TTC549 (cell line): ENCODE results near the gene RYR3.

ENCODE experiments used
- FAIRE-seq: peaks from 2 replicates; lab custom pipeline; 2012; peaks lifted over from hg19 to GRCh38; lab: Jason Lieb, UNC

Gene RYR3

DNA sequence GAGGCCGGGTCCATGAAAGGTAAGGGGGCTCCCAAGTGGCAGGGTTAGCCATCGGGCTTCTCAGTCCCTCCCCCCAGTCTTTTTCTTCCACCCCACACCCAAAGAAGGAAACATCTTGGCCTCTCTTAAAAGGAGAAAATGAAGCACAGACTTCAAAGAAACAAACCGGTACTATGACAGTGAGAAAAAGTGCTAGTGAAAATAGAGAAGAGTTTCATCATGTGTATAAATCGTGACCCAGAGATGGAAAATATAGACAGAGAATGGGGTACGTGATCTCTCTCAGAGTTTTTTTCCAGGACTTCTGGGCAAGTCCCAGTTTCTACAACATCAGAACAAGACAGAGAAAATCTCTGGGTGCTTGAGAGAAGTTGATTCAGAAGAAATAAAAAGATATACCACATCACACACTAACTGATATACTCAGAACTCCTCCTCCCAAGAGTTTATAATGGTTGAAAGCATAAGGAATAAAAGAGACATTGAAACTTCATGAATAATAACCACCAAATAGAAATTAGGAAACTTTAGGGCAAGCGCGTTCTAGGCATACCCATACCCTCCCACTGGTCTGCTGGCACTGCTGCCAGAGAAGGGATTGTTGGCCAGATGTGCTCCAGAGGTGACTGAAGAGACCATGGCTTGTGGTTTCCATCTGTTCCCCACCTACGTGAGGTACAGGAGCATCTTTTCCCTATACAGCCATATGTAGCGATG is 338.6 kb downstream of the RYR3 start:
- FAIRE-seq, result no peak

- FAIRE-seq, result no peak
Observed at GRCh38 chr15:33654860-33655259, 344.1 kb downstream of the RYR3 start.

GRCh38 chr15:33655488-33655887 is 344.7 kb downstream of the RYR3 start:
- no peak for FAIRE-seq

- FAIRE-seq, result no peak
Observed at GRCh38 chr15:33656168-33656567, 345.4 kb downstream of the RYR3 start.

GRCh38 chr15:33660151-33660550 is 349.4 kb downstream of the RYR3 start:
- no peak for FAIRE-seq

GRCh38 chr15:33662014-33662413 is 351.2 kb downstream of the RYR3 start:
- FAIRE-seq, result no peak

- no peak for FAIRE-seq
Observed at GRCh38 chr15:33664947-33665346, 354.2 kb downstream of the RYR3 start.

- no peak for FAIRE-seq
Observed at GRCh38 chr15:33670567-33670966, 359.8 kb downstream of the RYR3 start.

DNA sequence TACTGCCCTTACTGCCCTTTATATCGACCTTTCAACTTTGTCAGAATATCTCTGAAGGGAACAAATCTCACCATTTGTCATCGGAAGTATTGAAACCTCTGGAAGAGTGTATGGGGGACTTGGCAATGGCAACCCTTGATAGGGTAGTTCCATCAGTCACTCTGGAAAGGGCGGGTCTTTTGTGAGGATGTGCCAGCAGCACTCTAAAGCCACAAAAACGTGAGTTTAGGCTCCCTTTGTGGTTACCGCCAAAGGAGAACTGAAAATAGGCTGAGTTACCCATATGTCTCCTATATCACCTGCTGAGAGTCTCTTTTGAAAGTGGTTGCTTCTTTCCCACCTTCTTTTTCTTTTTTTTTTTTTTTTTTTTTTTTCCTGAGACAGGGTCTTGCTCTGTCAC is 360.7 kb downstream of the RYR3 start:
- no peak for FAIRE-seq

GRCh38 chr15:33675246-33675645 is 364.5 kb downstream of the RYR3 start:
- FAIRE-seq, result no peak

DNA sequence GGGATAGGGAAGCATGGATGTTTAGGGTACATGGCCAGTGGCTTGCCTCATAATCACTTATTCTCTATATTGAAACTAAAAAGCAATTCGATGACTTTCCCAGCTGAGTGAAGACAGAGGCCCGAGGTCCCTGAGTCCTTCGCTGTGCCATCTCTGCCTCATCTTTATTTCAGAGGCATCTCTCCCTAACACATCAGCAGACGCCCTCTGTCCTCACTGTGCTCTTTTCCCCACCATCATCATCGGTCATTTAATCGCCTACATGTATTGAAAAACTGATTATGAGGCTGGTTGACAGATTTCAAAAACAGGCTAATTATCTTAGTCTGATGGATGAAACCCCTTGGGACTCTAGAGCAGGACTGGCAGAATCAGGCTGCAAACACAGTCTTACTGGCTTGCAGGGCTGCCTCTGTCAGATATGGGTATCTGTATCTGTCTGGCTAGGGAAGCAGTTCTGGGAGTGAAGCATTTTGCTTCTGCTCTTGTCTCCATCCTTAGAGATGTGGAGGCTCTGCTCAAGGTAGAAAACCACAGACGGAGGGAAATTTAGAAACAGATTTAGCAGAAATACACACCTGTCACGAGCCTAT is 366.6 kb downstream of the RYR3 start:
- no peak for FAIRE-seq

- FAIRE-seq, result no peak
Observed at GRCh38 chr15:33678176-33678575, 367.4 kb downstream of the RYR3 start.

DNA sequence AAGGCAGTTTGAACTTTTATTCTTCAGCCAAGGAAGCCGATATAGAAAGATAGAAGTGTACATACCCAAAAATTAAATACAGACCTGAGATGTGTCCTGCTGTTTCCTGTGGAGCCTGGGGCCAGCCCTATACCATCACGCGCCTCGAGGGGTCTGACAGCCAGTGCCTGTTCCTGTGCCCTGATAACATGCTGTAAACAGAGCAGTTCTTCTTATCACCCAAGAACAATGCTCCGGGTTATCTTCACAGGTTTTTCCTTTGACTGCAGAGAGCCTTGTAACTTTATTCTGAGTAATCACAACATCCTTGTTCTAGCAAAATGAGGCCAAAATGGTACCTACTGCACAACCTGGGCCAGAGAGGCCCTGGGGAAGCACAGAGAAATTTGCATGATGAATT is 367.8 kb downstream of the RYR3 start:
- no peak for FAIRE-seq

GRCh38 chr15:33679061-33679460 is 368.3 kb downstream of the RYR3 start:
- FAIRE-seq, result no peak

- FAIRE-seq, result no peak
Observed at GRCh38 chr15:33680336-33680735, 369.6 kb downstream of the RYR3 start.

DNA sequence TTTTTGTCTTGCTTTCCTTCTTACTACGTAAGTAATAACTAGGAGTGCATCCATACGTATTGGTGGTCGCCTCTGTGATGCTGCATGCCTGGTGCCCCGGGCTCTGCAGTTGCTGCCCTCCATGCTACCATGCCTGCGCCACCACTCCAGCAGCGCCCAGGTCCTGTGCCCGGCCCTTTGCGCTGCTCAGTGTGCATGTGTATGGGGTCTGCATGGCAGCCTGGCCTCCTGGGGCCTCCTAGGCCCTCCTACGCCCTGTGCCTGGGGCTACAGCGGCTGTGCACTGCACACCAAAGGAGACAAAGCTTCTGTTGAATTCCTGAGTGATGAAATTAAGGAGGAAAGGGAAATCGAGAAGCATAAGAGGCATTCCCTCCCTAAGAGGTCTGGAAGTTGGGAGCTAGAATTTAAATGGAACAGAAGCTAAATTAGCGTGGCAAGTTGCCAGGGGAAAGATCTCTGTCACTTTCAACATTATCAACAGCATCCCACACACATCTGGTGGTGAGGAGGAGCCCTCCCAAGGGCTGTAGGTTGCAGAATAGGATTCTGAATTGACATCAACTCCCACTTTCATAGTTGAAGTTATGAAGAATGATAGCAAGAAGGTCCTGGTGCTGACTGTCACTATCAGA is 382.5 kb downstream of the RYR3 start:
- no peak for FAIRE-seq

DNA sequence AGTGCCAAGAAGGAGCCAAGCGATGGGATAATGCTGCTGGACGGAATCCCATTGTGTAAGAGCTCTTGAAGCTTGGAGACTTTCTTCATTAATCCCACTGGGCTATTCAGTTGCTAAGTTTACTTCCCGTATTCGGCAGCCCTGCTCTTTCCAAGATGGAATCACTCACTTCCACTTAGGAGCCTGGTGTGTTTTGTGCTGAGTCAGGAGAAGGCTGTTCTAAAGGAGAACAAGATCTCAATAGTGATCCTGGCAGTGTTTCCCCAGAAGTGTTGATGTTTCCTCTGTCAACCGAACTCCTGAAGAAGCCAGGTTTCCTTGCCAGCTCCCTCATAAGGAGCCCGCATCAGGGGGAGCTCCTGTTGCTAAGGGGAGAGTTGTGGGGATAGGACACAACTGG is 387.4 kb downstream of the RYR3 start:
- no peak for FAIRE-seq

GRCh38 chr15:33699145-33699544 is 388.4 kb downstream of the RYR3 start:
- FAIRE-seq, result no peak

- no peak for FAIRE-seq
Observed at GRCh38 chr15:33699691-33700447, 389.1 kb downstream of the RYR3 start.

- no peak for FAIRE-seq
Observed at GRCh38 chr15:33700695-33701303, 390.0 kb downstream of the RYR3 start.

GRCh38 chr15:33701304-33701696 is 390.5 kb downstream of the RYR3 start:
- FAIRE-seq, result no peak

DNA sequence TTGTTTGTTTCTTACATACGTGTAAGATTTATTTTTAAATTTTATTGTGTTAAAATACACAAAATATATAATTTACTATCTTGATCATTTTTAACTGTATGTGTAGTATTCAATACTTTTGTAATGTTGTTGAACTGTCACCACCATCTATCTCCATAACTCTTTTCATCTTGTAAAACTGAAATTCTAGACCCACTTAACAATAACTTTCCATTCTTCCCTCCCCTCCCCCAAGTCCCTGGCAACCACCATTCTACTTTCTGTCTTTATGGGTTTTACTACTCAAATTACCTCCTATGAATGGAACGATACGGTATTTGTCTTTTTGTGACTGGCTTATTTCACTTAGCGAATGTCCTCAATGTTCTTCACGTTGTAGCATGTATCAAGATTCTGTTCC is 395.4 kb downstream of the RYR3 start:
- no peak for FAIRE-seq

- no peak for FAIRE-seq
Observed at GRCh38 chr15:33710748-33711147, 400.0 kb downstream of the RYR3 start.
